K562 (cell line): ENCODE results near the gene DYNLT4. TPM values are rescaled to one million over a fixed set of nuclear protein-coding genes. Genes with fewer than 3 reads are reported as not detected.
"Not testable (repeated sequence)": the region's sequence is repeated elsewhere in the genome, so short reads cannot be mapped to it uniquely, and the experiment has no call there.

Source experiments
- ATAC-seq: fragments of 200-7000 bp; cut with Tn5 transposase; 3 replicates; pipeline ENCODE4 v1.9.1; 2020; ENCODE audit warnings: moderate library complexity
- BruUV-seq: library from RNA; stranded (reverse); fragments of 400-500 nt; replicated peaks from 2 replicates; lab custom pipeline; 2021; lab: Mats Ljungman, UMichigan
- CTCF ChIA-PET: fragments of 300-600 bp; formaldehyde crosslinking; extraction: SDS; loops from one replicate; lab custom pipeline; 2021; ENCODE audit warnings: low intra/inter-chr PET ratio; lab: Yijun Ruan, JAX
- POLR2A ChIA-PET: fragments of 300-600, 350-650 bp; sonication (Branson Sonifier 250); formaldehyde crosslinking; extraction: SDS; loops from one replicate; lab custom pipeline; 2021; ENCODE audit warnings: antibody characterized with exemption, inconsistent platforms; lab: Yijun Ruan, JAX
- DNase-seq, 4 experiments: peaks; one replicate each; pipeline versions ENCODE4 v3.0.0 to v3.0.0-alpha.2; 2011 to 2018; ENCODE audit warnings: low spot score in 3 of 4, mixed read lengths in 3 of 4; ENCODE audit errors: extremely low read depth in 1 of 4
- FAIRE-seq: peaks from 2 replicates; lab custom pipeline; 2011; peaks lifted over from hg19 to GRCh38; lab: Jason Lieb, UNC
- H2AFZ ChIP-seq: 2 replicates; pipeline ENCODE4 v1.6.0; 2011; ENCODE audit warnings: low read depth, low read length, control low read depth, inconsistent platforms
- H3K27ac ChIP-seq: fragments of 200-600 bp; 3 replicates; pipeline ENCODE4 v1.8.0; 2011; ENCODE audit warnings: low read depth, mild to moderate bottlenecking, control low read depth, inconsistent platforms, low read length, moderate library complexity, mixed read lengths; ENCODE audit errors: extremely low read depth
- H3K27me3 ChIP-seq, 2 experiments: fragments of 300-600 bp in 1 of 2; 2 replicates in 1 of 2; 3 replicates in 1 of 2; pipeline versions ENCODE4 v1.6.0 to v1.8.0; 2011; ENCODE audit warnings: inconsistent platforms in 2 of 2, low read length in 2 of 2, mild to moderate bottlenecking in 1 of 2, mixed read lengths in 1 of 2, moderate library complexity in 1 of 2; ENCODE audit not compliant: control insufficient read depth in 2 of 2, insufficient read depth in 2 of 2
- H3K36me3 ChIP-seq: fragments of 300-600 bp; 3 replicates; pipeline ENCODE4 v1.8.0; 2011; ENCODE audit warnings: mild to moderate bottlenecking, low read length, inconsistent platforms; ENCODE audit not compliant: control insufficient read depth, insufficient read depth
- H3K4me1 ChIP-seq, 2 experiments: fragments of 200-600 bp in 1 of 2; replicated peaks in 1 of 2; 2 replicates in 1 of 2; 3 replicates in 1 of 2; pipeline versions ENCODE4 v1.5.1 to v1.8.0; 2011; ENCODE audit warnings: inconsistent platforms in 2 of 2, low read length in 2 of 2, mild to moderate bottlenecking in 1 of 2, mixed read lengths in 1 of 2, moderate library complexity in 1 of 2; ENCODE audit not compliant: control insufficient read depth in 2 of 2, insufficient read depth in 2 of 2
- H3K4me2 ChIP-seq: 2 replicates; pipeline ENCODE4 v1.6.1; 2011; ENCODE audit warnings: low read length, control low read depth, inconsistent platforms, mixed read lengths; ENCODE audit not compliant: insufficient read depth
- H3K4me3 ChIP-seq: fragments of 200-600 bp; sonication (generic), shearing (Covaris generic); 2 replicates; pipeline ENCODE4 v1.5.1; 2016; ENCODE audit warnings: control low read depth, inconsistent platforms
- H3K79me2 ChIP-seq: fragments of 200-600 bp; 3 replicates; pipeline ENCODE4 v1.8.0; 2011; ENCODE audit warnings: low read length, inconsistent platforms; ENCODE audit not compliant: control insufficient read depth, insufficient read depth
- H3K9ac ChIP-seq, 2 experiments: 2 replicates each; pipeline versions ENCODE4 v1.6.0 to v1.6.1; 2011; ENCODE audit warnings: low read depth in 2 of 2, low read length in 2 of 2, control low read depth in 1 of 2, inconsistent platforms in 1 of 2, mild to moderate bottlenecking in 1 of 2, mixed read lengths in 1 of 2; ENCODE audit not compliant: insufficient read depth in 1 of 2
- H3K9me1 ChIP-seq: one replicate; pipeline ENCODE4 v1.6.0; 2011; ENCODE audit warnings: inconsistent platforms, mild to moderate bottlenecking, low read length, moderate library complexity; ENCODE audit not compliant: control insufficient read depth, insufficient read depth
- H3K9me3 ChIP-seq: replicated peaks from 2 replicates; pipeline ENCODE4 v1.5.1; 2011; ENCODE audit warnings: low read depth, low read length, inconsistent platforms; ENCODE audit not compliant: control insufficient read depth, insufficient read depth
- H4K20me1 ChIP-seq: replicated peaks from 2 replicates; pipeline ENCODE4 v1.6.1; 2011; ENCODE audit warnings: low read length, inconsistent platforms, mixed read lengths; ENCODE audit not compliant: control insufficient read depth, insufficient read depth
- CXXC5 ChIP-seq: fragments of 250-450 bp; sonication (Bioruptor Pico); IDR thresholded peaks from 2 replicates; pipeline ENCODE4 v1.8.0; 2022; ENCODE audit warnings: inconsistent platforms, mild to moderate bottlenecking, moderate library complexity
- JUND ChIP-seq, 2 experiments: IDR thresholded peaks; 2 replicates in 1 of 2; 3 replicates in 1 of 2; pipeline ENCODE4 v1.6.1; 2011; ENCODE audit warnings: borderline replicate concordance in 2 of 2, low read depth in 2 of 2, low read length in 2 of 2, improper control_type of control experiment in 1 of 2, missing biosample characterization in 1 of 2, missing genetic modification characterization in 1 of 2, missing genetic modification reagents in 1 of 2
- MAZ ChIP-seq, 2 experiments: fragments of 450-650 bp in 1 of 2; sonication (generic) in 1 of 2; formaldehyde crosslinking; IDR thresholded peaks in 1 of 2; conservative IDR thresholded peaks in 1 of 2; 2 replicates each; pipeline versions ENCODE4 v1.4.0 to v1.5.0; 2020; ENCODE audit warnings: mild to moderate bottlenecking in 1 of 2, missing genetic modification reagents in 1 of 2
- PHB ChIP-seq: fragments of 250-450 bp; sonication (Bioruptor Pico); IDR thresholded peaks from 2 replicates; pipeline ENCODE4 v1.5.0; 2021
- SMARCA4 ChIP-seq: fragments of 450-650 bp; IDR thresholded peaks from 2 replicates; pipeline ENCODE4 v1.6.1; 2016
- TCF3 ChIP-seq: sonication (generic); formaldehyde crosslinking; IDR thresholded peaks from 2 replicates; pipeline ENCODE4 v1.4.0; 2020; ENCODE audit warnings: mild to moderate bottlenecking, missing genetic modification reagents
- TFAP4 ChIP-seq: sonication (generic); formaldehyde crosslinking; IDR thresholded peaks from 2 replicates; pipeline ENCODE4 v1.8.0; 2022; ENCODE audit warnings: missing genetic modification reagents, mild to moderate bottlenecking, moderate library complexity, borderline replicate concordance
- USF1 ChIP-seq: sonication (generic); formaldehyde crosslinking; IDR thresholded peaks from 2 replicates; pipeline ENCODE4 v1.9.0; 2022; ENCODE audit warnings: mild to moderate bottlenecking, missing genetic modification reagents
- ZNF384 ChIP-seq: IDR thresholded peaks from 2 replicates; pipeline ENCODE4 v1.6.1; 2012; ENCODE audit warnings: low read depth, low read length, improper control_type of control experiment
- ZNF436 ChIP-seq: fragments of 250-450, 450-650 bp; sonication (Bioruptor Pico); formaldehyde crosslinking; IDR thresholded peaks from 2 replicates; pipeline ENCODE4 v1.7.0; 2020; ENCODE audit warnings: mild to moderate bottlenecking
- WGBS: fragments of 100-300 bp; shearing (Covaris generic); methylation state at CpG from one replicate; pipeline ENCODE4 v1.1.6; 2016; ENCODE audit warnings: low coverage, mixed read lengths; ENCODE audit not compliant: insufficient coverage; ENCODE audit errors: missing lambda C conversion rate; 5-methylcytosine and 5-hydroxymethylcytosine counted together
- in situ Hi-C: fragments of 300-500 bp; cut with MboI; formaldehyde crosslinking; loops from 4 replicates; pipeline ENCODE4 v1.15.0; 2018; ENCODE audit warnings: inconsistent platforms, mixed read lengths
- intact Hi-C: fragments of 100-400 bp; cut with micrococcal nuclease; formaldehyde crosslinking; loops from 2 replicates; pipeline ENCODE4 v1.14.2; 2022
- polyA plus RNA-seq, 8 experiments: library from polyadenylated mRNA; depleted of rRNA in 4 of 8; stranded (reverse) in 5 of 8; unstranded in 3 of 8; fragments of >200 nt; fragmentation: Nextera tagmentation in 2 of 8; fragmentation: Illumina TruSeq in 1 of 8; extraction: Ambion mirVana in 2 of 8; extraction: Trizol in 1 of 8; gene quantifications; 2 replicates each; pipeline versions ENCODE4 v1.2.1 to v1.2.3, GENCODE V29; 2011 to 2014; ENCODE audit warnings: inconsistent platforms in 1 of 8, missing spikeins in 1 of 8
- total RNA-seq, 7 experiments: library from RNA; depleted of rRNA in 6 of 7; stranded (reverse); fragments of >200 nt in 6 of 7; fragmentation: Illumina TruSeq in 2 of 7; extraction: Trizol in 2 of 7; gene quantifications; 2 replicates each; pipeline versions ENCODE4 v1.2.1 to v1.2.3, GENCODE V29; 2011 to 2021; ENCODE audit warnings: low replicate concordance in 1 of 7

The DYNLT4 gene
- total and polyA plus RNA-seq, 9 of the 15 experiments (the other 6 are each of a cell fraction or from before 2014, with no cell fraction given) = 0.29 to 0.73 TPM; not detected in 7

- ChIA-PET POLR2A (interaction anchor here (0.7 to 1.5 kb wide), 3 partner anchors 11 to 92 kb away, joined by 3 to 9 read pairs (median 6); no protein-coding TSS in a partner anchor), CTCF (interaction anchor here (0.7 kb wide), 2 partner anchors 465 to 1894 kb away, joined by 3 to 4 read pairs; no protein-coding TSS in a partner anchor)
- not testable (repeated sequence) for FAIRE-seq, H3K9me1 ChIP-seq, H3K27me3 ChIP-seq, H3K4me2 ChIP-seq, H2AFZ ChIP-seq, H3K36me3 ChIP-seq, BruUV-seq, H3K27ac ChIP-seq, H3K9me3 ChIP-seq, H3K9ac ChIP-seq, ATAC-seq, H3K79me2 ChIP-seq, H3K4me3 ChIP-seq, DNase-seq, H4K20me1 ChIP-seq
- in situ Hi-C loops (loop anchor here (5.0 kb wide), 1 partner anchor 174 kb away; the partner anchor contains the start of genes HECTD3 and UROD), intact Hi-C loops (loop anchor here (10.0 kb wide), 1 partner anchor 387 kb away; no protein-coding TSS in a partner anchor)
- 76% methylated on average over 11 of the region's 11 CpGs for WGBS
- peaks cover 21 to 25% of the 10 kb centered on the region in 2 experiments for H3K4me1 ChIP-seq
Observed at GRCh38 chr1:44838294-44838693, 31.1 kb upstream of the DYNLT4 start.

- POLR2A ChIA-PET = interaction anchor here (0.6 to 11.1 kb wide), 3 partner anchors 15 to 114 kb away, joined by 4 to 217 read pairs (median 4); no protein-coding TSS in a partner anchor
- no TSS peak for BruUV-seq
- Histone ChIP-seq H3K4me3 (no peak overlapping the region), H3K9me1 (no peaks in the 10 kb centered on the region), H2AFZ (no peak overlapping the region), H3K9me3 (no peaks in the 10 kb centered on the region), H3K9ac (no peak overlapping the region; a peak in 1 of 4 replicates), H3K79me2 (no peaks in the 10 kb centered on the region), H3K4me2 (no peak overlapping the region), H3K36me3 (no peaks in the 10 kb centered on the region), H3K27me3 (no peaks in the 10 kb centered on the region), H4K20me1 (no peaks in the 10 kb centered on the region), H3K27ac (no peak overlapping the region), H3K4me1 (peaks cover 30 to 36% of the 10 kb centered on the region in 2 experiments)
- ATAC-seq = peak; percentile 87
- intact Hi-C loops = loop anchor here (1.0 to 10.0 kb wide), 3 partner anchors 177 to 464 kb away; partner anchors contain the start of gene UROD
- peak; percentile 75 to 93 (median 81) for DNase-seq
- peak; percentile 97 for FAIRE-seq
- CTCF ChIA-PET = interaction anchor here (0.6 to 1.6 kb wide), 3 partner anchors 94 to 464 kb away, joined by 3 to 9 read pairs (median 5); no protein-coding TSS in a partner anchor
- 62% methylated on average over 23 of the region's 23 CpGs for WGBS
- in situ Hi-C loops = loop anchor here (5.0 kb wide), 1 partner anchor 176 kb away; the partner anchor contains the start of genes HECTD3 and UROD
- TF ChIP-seq USF1 = peak; percentile 14; the same call in 1 of the 2 replicates
- peak; percentile 13 to 60; a peak in 2 of 4 replicates for TF ChIP-seq MAZ (CRISPR knock-in tag; conservative IDR thresholded peaks at IDR 0.05 in 1 of 2, IDR thresholded peaks at IDR 0.05 in 1 of 2)
- TF ChIP-seq PHB = no peak
- TF ChIP-seq SMARCA4 = 0 out of 2 replicates have a peak, but pooled peaks have one; percentile 32
- peak; percentile 47; the same call in 1 of the 2 replicates for TF ChIP-seq CXXC5 (CRISPR knock-in tag)
- TF ChIP-seq ZNF384 = peak; percentile 64
- peak; percentile 87 for TF ChIP-seq TFAP4 (CRISPR knock-in tag)
- no peak for TF ChIP-seq ZNF436 (CRISPR knock-in tag)
- TF ChIP-seq JUND (IDR thresholded peaks at IDR 0.05; ENCODE audit: borderline replicate concordance, low read depth, low read length) = peak; percentile 68
- TF ChIP-seq JUND (tag; IDR thresholded peaks at IDR 0.05; ENCODE audit: borderline replicate concordance, low read depth, low read length) = no peak; the same call in 2 of the 3 replicates
- TF ChIP-seq TCF3 (CRISPR knock-in tag) = peak; percentile 74
Observed at GRCh38 chr1:44835738-44836675, 28.9 kb upstream of the DYNLT4 start.
